Loucy (cell line): Measurements from ENCODE around the gene IL36B.
A peak's percentile ranks its signal among the peaks of the same experiment; 100 is the strongest.

Source experiments
- H2AFZ ChIP-seq: fragments of 200-600 bp; sonication (generic); 2 replicates; pipeline ENCODE4 v1.6.0; 2016; ENCODE audit warnings: antibody characterized with exemption, mild to moderate bottlenecking, low read length, moderate library complexity
- H3F3A ChIP-seq: fragments of 200-600 bp; 2 replicates; pipeline ENCODE4 v1.6.0; 2016; ENCODE audit warnings: antibody characterized with exemption, low read depth, mild to moderate bottlenecking
- H3K27me3 ChIP-seq: fragments of 200-600 bp; sonication (generic); 2 replicates; pipeline ENCODE4 v1.6.1; 2014; ENCODE audit warnings: low read length, mild to moderate bottlenecking; ENCODE audit not compliant: insufficient read depth, poor library complexity, severe bottlenecking
- H3K36me3 ChIP-seq: fragments of 200-600 bp; sonication (generic); 2 replicates; pipeline ENCODE4 v1.6.1; 2016; ENCODE audit warnings: low read length; ENCODE audit not compliant: insufficient read depth
- H3K4me1 ChIP-seq: fragments of 200-600 bp; sonication (generic); 2 replicates; pipeline ENCODE4 v1.5.1; 2014; ENCODE audit warnings: low read length, mild to moderate bottlenecking; ENCODE audit not compliant: insufficient read depth, poor library complexity, severe bottlenecking
- H3K4me2 ChIP-seq: fragments of 200-600 bp; sonication (generic); 2 replicates; pipeline ENCODE4 v1.6.0; 2014; ENCODE audit warnings: antibody characterized with exemption, low read length, low read depth, mild to moderate bottlenecking; ENCODE audit not compliant: poor library complexity, severe bottlenecking
- H3K4me3 ChIP-seq: fragments of 200-600 bp; sonication (generic); 2 replicates; pipeline ENCODE4 v1.5.1; 2014; ENCODE audit warnings: low read length, mild to moderate bottlenecking, mixed read lengths; ENCODE audit not compliant: poor library complexity, severe bottlenecking
- H3K79me2 ChIP-seq: fragments of 200-600 bp; sonication (generic); 2 replicates; pipeline ENCODE4 v1.6.1; 2014; ENCODE audit warnings: low read length; ENCODE audit not compliant: insufficient read depth
- H3K9ac ChIP-seq: fragments of 200-600 bp; sonication (generic); 2 replicates; pipeline ENCODE4 v1.6.0; 2014; ENCODE audit warnings: mild to moderate bottlenecking, low read depth, low read length, moderate library complexity; ENCODE audit not compliant: poor library complexity, severe bottlenecking
- H3K9me2 ChIP-seq: fragments of 200-600 bp; sonication (generic); replicated peaks from 2 replicates; pipeline ENCODE4 v1.6.1; 2016; ENCODE audit warnings: low read depth, low read length, mixed read lengths
- H3K9me3 ChIP-seq: fragments of 200-600 bp; sonication (generic); 2 replicates; pipeline ENCODE4 v1.6.1; 2014; ENCODE audit warnings: mild to moderate bottlenecking, antibody characterized with exemption, low read length, low read depth; ENCODE audit not compliant: insufficient read depth
- H4K20me1 ChIP-seq: fragments of 200-600 bp; sonication (generic); 2 replicates; pipeline ENCODE4 v1.6.0; 2014; ENCODE audit warnings: antibody characterized with exemption, low read length, mild to moderate bottlenecking; ENCODE audit not compliant: insufficient read depth, poor library complexity, severe bottlenecking
- EZH2phosphoT487 ChIP-seq: fragments of 200-600 bp; IDR thresholded peaks from 2 replicates; pipeline ENCODE4 v1.6.1; 2018; ENCODE audit warnings: antibody characterized with exemption, mild to moderate bottlenecking, moderate library complexity, borderline replicate concordance
- TF ChIP-seq, protein P1 (sequence below): fragments of 200-600 bp; sonication (generic); conservative IDR thresholded peaks from 2 replicates; pipeline ENCODE4 v1.5.1; 2014; ENCODE audit warnings: mild to moderate bottlenecking, antibody characterized with exemption, low read length

The IL36B gene

DNA sequence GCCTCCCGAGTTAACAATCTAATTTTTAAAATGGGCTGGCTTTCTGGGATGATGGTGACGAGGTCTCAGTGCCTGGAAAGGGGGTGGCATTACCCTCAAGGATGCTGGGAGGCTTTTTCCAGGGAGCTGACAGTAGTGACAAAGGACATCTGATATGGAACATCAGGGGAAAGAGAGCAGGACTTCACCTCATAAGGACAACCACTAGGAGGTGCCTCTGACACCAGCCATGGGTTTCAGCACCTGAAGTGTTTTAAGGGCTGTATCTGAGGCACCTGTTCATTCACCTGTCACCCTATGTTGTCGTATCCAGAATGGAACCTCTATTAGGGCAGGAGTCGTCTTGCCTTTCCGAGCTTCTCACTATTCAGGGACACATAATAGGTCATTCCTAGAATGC is 10.8 kb downstream of the IL36B start:
- TF ChIP-seq EZH2phosphoT487: no peak
- TF ChIP-seq, protein P1, sequence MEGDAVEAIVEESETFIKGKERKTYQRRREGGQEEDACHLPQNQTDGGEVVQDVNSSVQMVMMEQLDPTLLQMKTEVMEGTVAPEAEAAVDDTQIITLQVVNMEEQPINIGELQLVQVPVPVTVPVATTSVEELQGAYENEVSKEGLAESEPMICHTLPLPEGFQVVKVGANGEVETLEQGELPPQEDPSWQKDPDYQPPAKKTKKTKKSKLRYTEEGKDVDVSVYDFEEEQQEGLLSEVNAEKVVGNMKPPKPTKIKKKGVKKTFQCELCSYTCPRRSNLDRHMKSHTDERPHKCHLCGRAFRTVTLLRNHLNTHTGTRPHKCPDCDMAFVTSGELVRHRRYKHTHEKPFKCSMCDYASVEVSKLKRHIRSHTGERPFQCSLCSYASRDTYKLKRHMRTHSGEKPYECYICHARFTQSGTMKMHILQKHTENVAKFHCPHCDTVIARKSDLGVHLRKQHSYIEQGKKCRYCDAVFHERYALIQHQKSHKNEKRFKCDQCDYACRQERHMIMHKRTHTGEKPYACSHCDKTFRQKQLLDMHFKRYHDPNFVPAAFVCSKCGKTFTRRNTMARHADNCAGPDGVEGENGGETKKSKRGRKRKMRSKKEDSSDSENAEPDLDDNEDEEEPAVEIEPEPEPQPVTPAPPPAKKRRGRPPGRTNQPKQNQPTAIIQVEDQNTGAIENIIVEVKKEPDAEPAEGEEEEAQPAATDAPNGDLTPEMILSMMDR: peak; percentile 37
- H3K4me2 ChIP-seq: no peak overlapping the region

DNA sequence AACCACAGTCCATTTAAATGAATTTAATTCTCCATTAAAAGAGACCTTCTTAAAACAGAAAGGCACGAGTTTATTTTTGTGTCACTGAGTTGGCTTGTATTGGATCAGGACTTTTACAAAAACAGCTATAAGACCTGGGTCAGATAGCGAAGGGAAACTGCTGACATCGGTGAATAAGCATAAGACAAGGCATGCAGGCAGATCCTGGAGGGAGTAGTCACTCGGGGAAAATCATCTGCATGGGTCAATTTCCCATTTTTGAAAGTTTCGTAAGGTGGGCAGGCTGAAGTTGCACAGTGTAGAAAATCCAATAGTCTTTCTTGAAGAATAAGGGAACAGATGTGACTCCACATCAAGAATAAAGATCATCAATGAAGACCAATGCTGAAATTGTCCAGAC is 12.9 kb downstream of the IL36B start:
- no peak overlapping the region for H2AFZ ChIP-seq
- TF ChIP-seq, protein P1: no peak
- no peak for TF ChIP-seq EZH2phosphoT487
- no peaks in the 10 kb centered on the region for H3F3A ChIP-seq
- no peaks in the 10 kb centered on the region for H4K20me1 ChIP-seq
- H3K4me2 ChIP-seq: no peak overlapping the region
- H3K27me3 ChIP-seq: no peaks in the 10 kb centered on the region
- no peaks in the 10 kb centered on the region for H3K36me3 ChIP-seq
- no peaks in the 10 kb centered on the region for H3K9me2 ChIP-seq
- no peaks in the 10 kb centered on the region for H3K79me2 ChIP-seq
- H3K9ac ChIP-seq: no peak overlapping the region
- H3K4me3 ChIP-seq: no peak overlapping the region
- no peaks in the 10 kb centered on the region for H3K9me3 ChIP-seq
- no peaks in the 10 kb centered on the region for H3K4me1 ChIP-seq

More for the DNA sequence above, 10.8 kb downstream of the IL36B start:
- no peaks in the 10 kb centered on the region for H3K36me3 ChIP-seq
- H3K9me2 ChIP-seq: no peaks in the 10 kb centered on the region
- H2AFZ ChIP-seq: no peak overlapping the region
- H3K79me2 ChIP-seq: no peaks in the 10 kb centered on the region
- H3K9ac ChIP-seq: no peak overlapping the region
- H3F3A ChIP-seq: no peaks in the 10 kb centered on the region
- no peaks in the 10 kb centered on the region for H3K27me3 ChIP-seq
- H3K4me1 ChIP-seq: no peaks in the 10 kb centered on the region
- H4K20me1 ChIP-seq: no peaks in the 10 kb centered on the region
- no peak overlapping the region for H3K4me3 ChIP-seq
- H3K9me3 ChIP-seq: no peaks in the 10 kb centered on the region

DNA sequence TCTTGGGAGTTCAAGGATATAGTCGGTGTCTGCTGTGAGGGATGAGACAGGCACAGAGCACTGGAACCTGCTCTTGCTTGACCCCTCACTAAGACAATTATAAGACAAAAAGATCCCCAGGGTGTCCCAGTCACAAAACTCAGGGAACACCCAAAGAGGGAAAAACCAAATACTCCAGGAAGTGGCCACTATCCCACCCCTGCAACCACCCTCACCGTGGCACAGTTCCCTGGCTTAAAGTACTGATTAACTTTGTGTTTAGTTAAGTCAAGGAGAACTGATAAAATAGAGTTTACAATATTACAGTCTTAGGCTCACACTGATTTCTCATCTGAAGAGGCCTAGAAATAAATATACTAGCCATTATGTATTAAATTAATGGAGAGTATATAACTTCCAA is 13.5 kb downstream of the IL36B start:
- H3K9me2 ChIP-seq: no peaks in the 10 kb centered on the region
- H2AFZ ChIP-seq: no peak overlapping the region
- no peak overlapping the region for H3K4me2 ChIP-seq
- no peaks in the 10 kb centered on the region for H3K79me2 ChIP-seq
- no peak for TF ChIP-seq EZH2phosphoT487
- TF ChIP-seq, protein P1: no peak
- no peaks in the 10 kb centered on the region for H3K4me1 ChIP-seq
- no peaks in the 10 kb centered on the region for H3K9me3 ChIP-seq
- H3K27me3 ChIP-seq: no peaks in the 10 kb centered on the region
- H4K20me1 ChIP-seq: no peaks in the 10 kb centered on the region
- no peaks in the 10 kb centered on the region for H3F3A ChIP-seq
- no peak overlapping the region for H3K4me3 ChIP-seq
- H3K36me3 ChIP-seq: no peaks in the 10 kb centered on the region
- no peak overlapping the region for H3K9ac ChIP-seq
